Measurements from ENCODE around the gene RRH. TPM values are rescaled to one million over a fixed set of nuclear protein-coding genes. Genes with fewer than 3 reads are reported as not detected.
"Not testable (repeated sequence)": the region's sequence is repeated elsewhere in the genome, so short reads cannot be mapped to it uniquely, and the experiment has no call there.

The RRH gene
- total RNA-seq, 2 donors from 2014 or later: 0.42 to 0.78 TPM

- Mint-ChIP-seq H3K27me3 (no peaks in the 10 kb centered on the region), H3K4me3 (peak overlapping the region; percentile 98), H3K9me3 (no peaks in the 10 kb centered on the region), H3K36me3 (ENCODE audit: low read depth) (peaks cover 59% of the 10 kb centered on the region), H3K4me1 (peaks cover 33% of the 10 kb centered on the region), H3K27ac (peak overlapping the region; percentile 98)
- no peak for ATAC-seq (replicated peaks)
Measured at GRCh38 chr4:109816082-109816442, 11.7 kb upstream of the RRH start.

DNA sequence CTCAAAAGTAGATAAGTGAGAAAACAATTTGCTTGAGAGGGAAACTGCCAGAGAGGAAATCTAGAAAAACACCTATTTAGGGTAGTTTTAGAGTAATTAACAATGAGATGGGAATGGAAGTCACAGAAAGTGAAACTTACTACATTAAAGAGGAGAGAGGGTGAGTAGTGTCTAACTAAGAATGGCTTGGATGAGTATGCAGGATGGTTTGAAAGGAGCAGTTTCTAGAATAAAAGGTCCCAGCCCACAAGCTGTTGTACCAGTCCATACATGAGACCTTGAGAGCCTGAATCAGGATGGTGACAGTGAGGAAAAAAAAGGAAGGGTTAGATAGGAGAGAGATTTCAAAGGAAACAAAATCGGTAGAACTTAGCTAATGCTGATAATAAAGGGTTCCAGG, 10.9 kb upstream of the RRH start:
- Mint-ChIP-seq H3K4me3 (peak overlapping the region; percentile 98), H3K9me3 (no peaks in the 10 kb centered on the region), H3K4me1 (peaks cover 40% of the 10 kb centered on the region), H3K36me3 (ENCODE audit: low read depth) (peaks cover 67% of the 10 kb centered on the region), H3K27me3 (no peaks in the 10 kb centered on the region), H3K27ac (peak overlapping the region; percentile 98)
- peak; percentile 55 for ATAC-seq (replicated peaks)

DNA sequence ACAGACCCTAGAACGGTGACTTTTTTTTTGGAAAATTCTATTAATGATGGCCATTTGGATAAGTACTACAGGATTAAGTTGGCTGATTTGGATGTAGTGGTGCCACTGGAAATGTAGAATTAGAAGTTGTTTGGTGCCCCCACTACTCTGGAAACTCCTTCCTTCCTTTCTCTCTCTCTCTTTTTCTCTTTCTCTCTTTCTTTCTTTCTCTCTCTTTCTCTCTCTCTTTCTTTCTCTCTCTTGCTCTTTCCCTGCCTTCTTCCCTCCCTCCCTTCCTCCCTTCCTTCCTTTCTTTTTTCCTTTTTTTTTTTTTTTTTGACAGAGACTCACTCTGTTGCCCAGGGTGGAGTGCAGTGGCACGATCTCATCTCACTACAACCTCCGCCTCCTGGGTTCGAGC, 9.5 kb upstream of the RRH start:
- Mint-ChIP-seq H3K27ac (peak overlapping the region; percentile 32), H3K27me3 (no peaks in the 10 kb centered on the region), H3K9me3 (no peaks in the 10 kb centered on the region), H3K4me3 (peak overlapping the region; percentile 98), H3K36me3 (ENCODE audit: low read depth) (peaks cover 81% of the 10 kb centered on the region), H3K4me1 (peaks cover 40% of the 10 kb centered on the region)
- no peak for ATAC-seq (replicated peaks)

DNA sequence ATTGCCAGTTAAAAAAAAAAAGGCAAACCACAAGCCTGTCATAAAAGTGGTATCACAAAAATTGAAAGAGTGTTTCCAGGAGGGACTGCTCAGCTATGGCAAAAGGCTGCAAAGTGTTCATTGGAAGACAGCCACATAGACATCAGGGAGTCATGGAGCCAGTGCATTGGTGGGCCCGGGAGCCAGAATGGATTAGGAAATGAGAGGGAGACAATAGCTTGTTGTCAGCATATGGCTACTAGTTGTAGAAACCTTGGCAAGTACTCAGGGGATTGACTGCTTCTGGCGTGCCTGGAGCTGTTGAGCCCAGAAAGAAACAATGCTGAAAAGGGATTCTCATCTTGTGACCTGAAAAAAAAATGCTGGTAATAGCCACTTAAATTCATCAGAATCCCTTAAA, 7.2 kb upstream of the RRH start:
- no peak for ATAC-seq (replicated peaks)
- Mint-ChIP-seq H3K27me3 (no peaks in the 10 kb centered on the region), H3K4me3 (peak overlapping the region; percentile 28), H3K4me1 (peaks cover 40% of the 10 kb centered on the region), H3K9me3 (no peaks in the 10 kb centered on the region), H3K27ac (peak overlapping the region; percentile 49), H3K36me3 (ENCODE audit: low read depth) (peaks cover 99% of the 10 kb centered on the region)

GRCh38 chr4:109821185-109821584, 6.6 kb upstream of the RRH start:
- peaks cover 95% of the 10 kb centered on the region for H3K36me3 Mint-ChIP-seq (ENCODE audit: low read depth)
- no peaks in the 10 kb centered on the region for H3K9me3 Mint-ChIP-seq
- peak overlapping the region; percentile 49 for H3K27ac Mint-ChIP-seq

DNA sequence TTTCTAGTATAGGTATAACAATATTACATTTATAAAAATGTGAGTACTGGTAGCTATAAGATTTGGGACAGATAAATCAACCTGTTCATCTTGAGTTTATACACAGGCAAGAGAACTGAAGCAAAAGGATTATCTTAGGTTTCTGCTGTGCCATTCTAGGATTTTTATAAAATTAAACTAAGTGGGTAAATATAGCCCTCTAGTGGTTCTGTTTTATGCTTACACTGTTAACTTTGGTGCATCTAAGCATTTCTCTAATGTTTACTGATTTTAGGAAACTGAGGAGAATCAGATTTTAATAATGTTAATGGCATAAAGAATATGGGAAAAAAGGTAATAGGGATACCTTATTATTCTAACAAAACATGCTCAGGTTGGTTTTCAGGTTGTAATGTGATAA, 1.1 kb upstream of the RRH start:
- Mint-ChIP-seq H3K9me3 (no peaks in the 10 kb centered on the region), H3K36me3 (ENCODE audit: low read depth) (peaks cover 58% of the 10 kb centered on the region), H3K4me1 (peaks cover under 1% of the 10 kb centered on the region), H3K4me3 (no peak overlapping the region), H3K27ac (no peak overlapping the region), H3K27me3 (no peaks in the 10 kb centered on the region)
- no peak for ATAC-seq (replicated peaks)

More at GRCh38 chr4:109821185-109821584, 6.6 kb upstream of the RRH start:
- H3K27me3 Mint-ChIP-seq: no peaks in the 10 kb centered on the region
- H3K4me1 Mint-ChIP-seq: peaks cover 34% of the 10 kb centered on the region
- H3K4me3 Mint-ChIP-seq: peak overlapping the region; percentile 28
- ATAC-seq (replicated peaks): peak; percentile 62

- no peak for ATAC-seq (replicated peaks)
- Mint-ChIP-seq H3K27me3 (no peaks in the 10 kb centered on the region), H3K4me3 (no peak overlapping the region), H3K36me3 (ENCODE audit: low read depth) (peaks cover 8% of the 10 kb centered on the region), H3K27ac (no peak overlapping the region), H3K9me3 (no peaks in the 10 kb centered on the region), H3K4me1 (no peaks in the 10 kb centered on the region)
Measured at GRCh38 chr4:109833756-109834155, 6.0 kb downstream of the RRH start.

- H3K4me3 Mint-ChIP-seq: no peak overlapping the region
- H3K27me3 Mint-ChIP-seq: no peaks in the 10 kb centered on the region
- peaks cover 6% of the 10 kb centered on the region for H3K36me3 Mint-ChIP-seq (ENCODE audit: low read depth)
- no peaks in the 10 kb centered on the region for H3K4me1 Mint-ChIP-seq
- ATAC-seq (replicated peaks): no peak
- no peak overlapping the region for H3K27ac Mint-ChIP-seq
- no peaks in the 10 kb centered on the region for H3K9me3 Mint-ChIP-seq
Measured at GRCh38 chr4:109836985-109837384, 9.2 kb downstream of the RRH start.

GRCh38 chr4:109846395-109847098, 18.8 kb downstream of the RRH start:
- ATAC-seq (replicated peaks): no peak
- no peaks in the 10 kb centered on the region for H3K9me3 Mint-ChIP-seq
- no peaks in the 10 kb centered on the region for H3K27me3 Mint-ChIP-seq
- no peak overlapping the region for H3K27ac Mint-ChIP-seq
- no peak overlapping the region for H3K4me3 Mint-ChIP-seq
- no peaks in the 10 kb centered on the region for H3K4me1 Mint-ChIP-seq
- H3K36me3 Mint-ChIP-seq (ENCODE audit: low read depth): no peaks in the 10 kb centered on the region

GRCh38 chr4:109847896-109848442, 20.2 kb downstream of the RRH start, which contains the start of gene LRIT3:
TSS of gene LRIT3 (plus strand) at chr4:109848107. CDS start at chr4:109848202, 95 bp downstream.
- H3K27ac Mint-ChIP-seq: no peak within 1 kb of the TSS
- no peaks in the 10 kb centered on the region for H3K27me3 Mint-ChIP-seq
- no peaks in the 10 kb centered on the region for H3K36me3 Mint-ChIP-seq (ENCODE audit: low read depth)
- no peaks in the 10 kb centered on the region for H3K9me3 Mint-ChIP-seq
- H3K4me3 Mint-ChIP-seq: no peak within 1 kb of the TSS
- ATAC-seq (replicated peaks): no peak
- no peaks in the 10 kb centered on the region for H3K4me1 Mint-ChIP-seq

DNA sequence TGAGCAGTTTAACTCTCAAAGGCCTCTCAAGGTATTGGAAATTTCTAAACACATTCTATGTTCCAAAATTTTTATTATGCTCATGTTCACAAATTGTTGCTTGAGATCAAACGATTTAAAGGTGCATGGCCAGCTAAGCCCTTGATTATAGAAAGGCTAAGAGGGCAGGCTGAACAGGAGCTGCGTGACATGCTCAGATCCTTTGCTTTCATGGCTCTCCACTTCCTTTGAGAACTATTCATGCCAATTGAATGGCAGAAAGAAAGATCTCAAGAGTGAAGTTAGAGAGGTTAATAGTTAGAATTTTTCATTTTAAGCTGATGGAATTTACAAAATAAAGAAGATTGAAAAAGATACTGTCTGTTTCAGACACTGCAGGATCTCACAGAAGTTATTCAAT, 20.7 kb downstream of the RRH start:
- Mint-ChIP-seq H3K36me3 (ENCODE audit: low read depth) (no peaks in the 10 kb centered on the region), H3K27me3 (no peaks in the 10 kb centered on the region), H3K4me3 (no peak overlapping the region), H3K4me1 (no peaks in the 10 kb centered on the region), H3K9me3 (no peaks in the 10 kb centered on the region), H3K27ac (no peak overlapping the region)
- no peak for ATAC-seq (replicated peaks)

DNA sequence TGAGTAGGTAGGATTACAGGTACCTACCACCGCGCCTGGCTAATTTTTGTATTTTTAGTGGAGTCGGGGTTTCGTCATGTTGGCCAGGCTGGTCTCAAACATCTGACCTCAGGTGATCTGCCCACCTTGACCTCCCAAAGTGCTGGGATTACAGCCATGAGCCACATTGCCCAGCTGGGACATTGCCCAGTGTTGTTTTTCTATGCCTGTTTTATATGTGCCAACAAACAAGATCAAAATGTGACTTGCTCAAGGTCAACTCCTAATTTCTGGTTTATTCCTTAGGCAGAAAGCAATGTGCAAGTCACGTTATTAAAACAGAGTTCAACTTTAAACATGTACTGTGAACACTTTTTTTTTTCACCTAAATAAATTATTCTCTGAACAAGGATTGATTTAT, 22.8 kb downstream of the RRH start:
- H3K27me3 Mint-ChIP-seq: no peaks in the 10 kb centered on the region
- H3K4me1 Mint-ChIP-seq: no peaks in the 10 kb centered on the region
- no peak overlapping the region for H3K4me3 Mint-ChIP-seq
- no peak overlapping the region for H3K27ac Mint-ChIP-seq
- no peaks in the 10 kb centered on the region for H3K9me3 Mint-ChIP-seq
- no peaks in the 10 kb centered on the region for H3K36me3 Mint-ChIP-seq (ENCODE audit: low read depth)
- no peak for ATAC-seq (replicated peaks)

GRCh38 chr4:109859426-109860300, 31.9 kb downstream of the RRH start:
- ATAC-seq (replicated peaks); H3K9me3 Mint-ChIP-seq; H3K4me1 Mint-ChIP-seq; H3K36me3 Mint-ChIP-seq (ENCODE audit: low read depth); H3K27me3 Mint-ChIP-seq; H3K27ac Mint-ChIP-seq; H3K4me3 Mint-ChIP-seq: not testable (repeated sequence)

- no peaks in the 10 kb centered on the region for H3K36me3 Mint-ChIP-seq (ENCODE audit: low read depth)
- no peak for ATAC-seq (replicated peaks)
- H3K4me1 Mint-ChIP-seq: no peaks in the 10 kb centered on the region
- no peak overlapping the region for H3K4me3 Mint-ChIP-seq
- H3K27me3 Mint-ChIP-seq: no peaks in the 10 kb centered on the region
- H3K9me3 Mint-ChIP-seq: peaks cover 3% of the 10 kb centered on the region
- no peak overlapping the region for H3K27ac Mint-ChIP-seq
Measured at GRCh38 chr4:109861271-109861670, 33.5 kb downstream of the RRH start.

Measured in activated T-helper 17 cell treated with anti-CD3 and anti-CD28 coated beads, Interleukin-2, amount 50 U/mL, for 72 hours (primary cell).